Hindlimb muscle (tissue), 1 donor: ENCODE measurements around the gene IGF1R. TPM values are rescaled to one million over a fixed set of nuclear protein-coding genes. Genes with fewer than 3 reads are reported as not detected.

Experiments used
- DNase-seq: peaks from one replicate; pipeline ENCODE4 v3.0.0-alpha.2; 2013
- polyA plus RNA-seq: library from polyadenylated mRNA; unstranded; fragments of 120-200 nt; gene quantifications from one replicate; pipeline ENCODE4 v1.2.1, GENCODE V29; 2013; ENCODE audit not compliant: insufficient read length

Gene IGF1R
- polyA plus RNA-seq, 1 donor, result 18.3 TPM

GRCh38 chr15:98648654-98649471, 524 bp downstream of the IGF1R start:
- DNase-seq, result peak; percentile 76

- DNase-seq, result peak; percentile 57
Measured at GRCh38 chr15:98649472-98650416, 1.4 kb downstream of the IGF1R start.

GRCh38 chr15:98650417-98651035, 2.2 kb downstream of the IGF1R start:
- DNase-seq, result peak; percentile 62

GRCh38 chr15:98651036-98651481, 2.7 kb downstream of the IGF1R start:
- peak; percentile 32 for DNase-seq

GRCh38 chr15:98651581-98652220, 3.4 kb downstream of the IGF1R start:
- DNase-seq, result peak; percentile 17

- DNase-seq, result no peak
Measured at GRCh38 chr15:98653686-98654085, 5.3 kb downstream of the IGF1R start.

- no peak for DNase-seq
Measured at GRCh38 chr15:98654790-98655360, 6.5 kb downstream of the IGF1R start.

- DNase-seq, result no peak
Measured at GRCh38 chr15:98655732-98656131, 7.4 kb downstream of the IGF1R start.

- DNase-seq, result no peak
Measured at GRCh38 chr15:98657721-98658120, 9.4 kb downstream of the IGF1R start.

GRCh38 chr15:98658831-98659699, 10.7 kb downstream of the IGF1R start:
- peak; percentile 36 for DNase-seq

GRCh38 chr15:98660055-98660454, 11.7 kb downstream of the IGF1R start:
- no peak for DNase-seq

- DNase-seq, result no peak
Measured at GRCh38 chr15:98663045-98663444, 14.7 kb downstream of the IGF1R start.

GRCh38 chr15:98663606-98664005, 15.3 kb downstream of the IGF1R start:
- DNase-seq, result no peak

- no peak for DNase-seq
Measured at GRCh38 chr15:98666441-98666840, 18.1 kb downstream of the IGF1R start.

- no peak for DNase-seq
Measured at GRCh38 chr15:98666841-98667240, 18.5 kb downstream of the IGF1R start.

- no peak for DNase-seq
Measured at GRCh38 chr15:98667521-98668179, 19.3 kb downstream of the IGF1R start.

GRCh38 chr15:98668566-98669308, 20.4 kb downstream of the IGF1R start:
- DNase-seq, result no peak

- no peak for DNase-seq
Measured at GRCh38 chr15:98669638-98670037, 21.3 kb downstream of the IGF1R start.
